SK-N-SH treated with all-trans-retinoic acid at 6 μM for 48 hours (cell line): ENCODE results near the gene APOC3.

ENCODE experiments used
- ATAC-seq: fragments of 200-7000 bp; cut with Tn5 transposase; 3 replicates; pipeline ENCODE4 v1.9.1; 2020; ENCODE audit warnings: mild to moderate bottlenecking, moderate library complexity
- ARNTL ChIP-seq: fragments of 450-650 bp; formaldehyde crosslinking; IDR thresholded peaks from 2 replicates; pipeline ENCODE4 v1.5.0; 2020; ENCODE audit warnings: low read depth, mild to moderate bottlenecking, moderate library complexity, borderline replicate concordance
- BACH2 ChIP-seq: fragments of 250-450 bp; sonication (Bioruptor Pico); IDR thresholded peaks from 2 replicates; pipeline ENCODE4 v1.9.0; 2021; ENCODE audit warnings: mild to moderate bottlenecking, borderline replicate concordance
- ESRRG ChIP-seq: fragments of 250-450 bp; sonication (Bioruptor Pico); IDR thresholded peaks from 2 replicates; pipeline ENCODE4 v1.6.1; 2021; ENCODE audit warnings: mild to moderate bottlenecking
- GLIS3 ChIP-seq: fragments of 250-450 bp; sonication (Bioruptor Pico); IDR thresholded peaks from 2 replicates; pipeline ENCODE4 v1.5.0; 2020; ENCODE audit warnings: mild to moderate bottlenecking, moderate library complexity
- ISL1 ChIP-seq: fragments of 250-450 bp; sonication (Bioruptor Pico); IDR thresholded peaks from 2 replicates; pipeline ENCODE4 v2.1.2; 2022; ENCODE audit warnings: mild to moderate bottlenecking, moderate library complexity
- OSR1 ChIP-seq: fragments of 250-450 bp; sonication (Bioruptor Pico); IDR thresholded peaks from 2 replicates; pipeline ENCODE4 v1.8.0; 2022; ENCODE audit warnings: moderate library complexity, mild to moderate bottlenecking, inconsistent platforms
- PPARA ChIP-seq: fragments of 250-450 bp; sonication (Bioruptor Pico); IDR thresholded peaks from 2 replicates; pipeline ENCODE4 v1.5.0; 2020; ENCODE audit warnings: mild to moderate bottlenecking, borderline replicate concordance
- RARB ChIP-seq: fragments of 250-450 bp; sonication (Bioruptor Pico); IDR thresholded peaks from 2 replicates; pipeline ENCODE4 v1.8.0; 2021; ENCODE audit warnings: mild to moderate bottlenecking, moderate library complexity
- SNAI2 ChIP-seq: fragments of 250-450 bp; sonication (Bioruptor Pico); IDR thresholded peaks from 2 replicates; pipeline ENCODE4 v1.5.0; 2020; ENCODE audit warnings: mild to moderate bottlenecking, moderate library complexity
- TCF4 ChIP-seq: fragments of 250-450 bp; sonication (Bioruptor Pico); IDR thresholded peaks from 2 replicates; pipeline ENCODE4 v1.8.0; 2021; ENCODE audit warnings: mild to moderate bottlenecking, moderate library complexity, borderline replicate concordance
- TOX ChIP-seq: fragments of 250-450 bp; sonication (Bioruptor Pico); IDR thresholded peaks from 2 replicates; pipeline ENCODE4 v1.8.0; 2021; ENCODE audit warnings: mild to moderate bottlenecking, moderate library complexity, borderline replicate concordance
- ZC3H10 ChIP-seq: fragments of 250-450 bp; sonication (Bioruptor Pico); IDR thresholded peaks from 2 replicates; pipeline ENCODE4 v1.5.1; 2021; ENCODE audit warnings: mild to moderate bottlenecking, moderate library complexity
- ZNF565 ChIP-seq: fragments of 450-650 bp; formaldehyde crosslinking; conservative IDR thresholded peaks from 2 replicates; pipeline ENCODE4 v1.5.0; 2020; ENCODE audit warnings: low read depth, mild to moderate bottlenecking, moderate library complexity
- ZNF70 ChIP-seq: fragments of 450-650 bp; formaldehyde crosslinking; IDR thresholded peaks from 2 replicates; pipeline ENCODE4 v1.5.0; 2020; ENCODE audit warnings: mild to moderate bottlenecking, moderate library complexity
- ZNF8 ChIP-seq: fragments of 450-650 bp; formaldehyde crosslinking; IDR thresholded peaks from 2 replicates; pipeline ENCODE4 v1.5.0; 2020; ENCODE audit warnings: mild to moderate bottlenecking, moderate library complexity
- TF ChIP-seq, protein P1 (sequence below): fragments of 250-450 bp; sonication (Bioruptor Pico); IDR thresholded peaks from 2 replicates; pipeline ENCODE4 v1.5.1; 2020; ENCODE audit warnings: low read depth, mild to moderate bottlenecking, moderate library complexity
- TF ChIP-seq, protein P2 (sequence below): fragments of 250-450 bp; sonication (Bioruptor Pico); IDR thresholded peaks from 2 replicates; pipeline ENCODE4 v1.8.0; 2020; ENCODE audit warnings: mild to moderate bottlenecking, moderate library complexity, borderline replicate concordance
- TF ChIP-seq, protein P3 (sequence below): fragments of 250-450 bp; sonication (Bioruptor Pico); IDR thresholded peaks from 2 replicates; pipeline ENCODE4 v1.5.1; 2021; ENCODE audit warnings: mild to moderate bottlenecking, moderate library complexity
- TF ChIP-seq, protein P4 (sequence below): fragments of 250-450 bp; sonication (Bioruptor Pico); IDR thresholded peaks from 2 replicates; pipeline ENCODE4 v1.8.0; 2021; ENCODE audit warnings: low read depth, mild to moderate bottlenecking, moderate library complexity, borderline replicate concordance

The APOC3 gene

DNA sequence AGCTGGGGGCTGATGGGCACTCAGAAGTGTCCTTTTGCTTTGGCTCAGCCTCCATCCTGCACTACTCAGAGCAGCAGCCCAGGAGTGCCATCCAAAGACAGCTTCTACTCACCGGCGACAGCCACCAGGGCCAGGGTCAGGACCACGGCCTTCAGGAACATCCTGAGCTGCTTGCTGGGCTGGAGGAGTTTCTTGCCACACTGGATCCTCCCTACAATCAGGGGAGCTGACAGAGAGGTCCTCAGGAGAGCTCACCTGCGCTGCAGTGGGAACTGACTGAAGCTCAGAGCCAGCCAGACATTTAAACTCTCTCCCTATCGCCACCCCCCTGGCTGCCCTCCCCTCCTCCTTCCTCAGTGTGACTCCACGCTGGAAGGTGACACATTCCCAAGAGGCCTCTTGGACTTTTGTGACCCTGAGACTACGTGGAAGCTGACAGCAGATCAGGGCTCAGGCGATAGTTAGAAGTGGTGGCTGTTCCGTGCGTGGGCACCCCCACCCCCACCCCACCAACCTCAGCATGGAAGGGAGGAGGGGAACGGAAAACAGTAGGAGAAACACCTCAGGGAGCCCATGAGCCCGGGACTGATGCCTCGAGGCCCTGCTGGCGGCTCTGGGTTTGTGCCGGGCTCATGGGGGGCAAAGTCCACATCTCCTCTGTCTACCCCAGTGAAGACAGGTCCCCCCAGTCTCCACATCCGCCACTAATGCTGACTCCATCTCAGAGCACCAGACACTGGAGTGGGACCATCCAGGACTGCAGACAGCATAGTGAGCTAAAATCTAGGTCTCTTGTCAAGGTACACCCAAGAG, 6.5 kb upstream of the APOC3 start, which contains the start of gene APOA4:
Gene APOA4, minus strand, starts transcription at position 274 of the 813 bp plus-strand sequence. Its CDS starts 113 bp downstream, at position 161.
- TF ChIP-seq ZNF565 (CRISPR knock-in tag) (no peak), ZNF70 (CRISPR knock-in tag) (no peak), RARB (CRISPR knock-in tag) (no peak), ZNF8 (CRISPR knock-in tag) (no peak), TCF4 (no peak), PPARA (no peak), ARNTL (CRISPR knock-in tag) (no peak), TOX (CRISPR knock-in tag) (no peak), OSR1 (CRISPR knock-in tag) (no peak), BACH2 (CRISPR knock-in tag) (no peak)
- TF ChIP-seq, protein P1, sequence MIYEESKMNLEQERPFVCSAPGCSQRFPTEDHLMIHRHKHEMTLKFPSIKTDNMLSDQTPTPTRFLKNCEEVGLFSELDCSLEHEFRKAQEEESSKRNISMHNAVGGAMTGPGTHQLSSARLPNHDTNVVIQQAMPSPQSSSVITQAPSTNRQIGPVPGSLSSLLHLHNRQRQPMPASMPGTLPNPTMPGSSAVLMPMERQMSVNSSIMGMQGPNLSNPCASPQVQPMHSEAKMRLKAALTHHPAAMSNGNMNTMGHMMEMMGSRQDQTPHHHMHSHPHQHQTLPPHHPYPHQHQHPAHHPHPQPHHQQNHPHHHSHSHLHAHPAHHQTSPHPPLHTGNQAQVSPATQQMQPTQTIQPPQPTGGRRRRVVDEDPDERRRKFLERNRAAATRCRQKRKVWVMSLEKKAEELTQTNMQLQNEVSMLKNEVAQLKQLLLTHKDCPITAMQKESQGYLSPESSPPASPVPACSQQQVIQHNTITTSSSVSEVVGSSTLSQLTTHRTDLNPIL (CRISPR knock-in tag), result no peak
- TF ChIP-seq, protein P2, sequence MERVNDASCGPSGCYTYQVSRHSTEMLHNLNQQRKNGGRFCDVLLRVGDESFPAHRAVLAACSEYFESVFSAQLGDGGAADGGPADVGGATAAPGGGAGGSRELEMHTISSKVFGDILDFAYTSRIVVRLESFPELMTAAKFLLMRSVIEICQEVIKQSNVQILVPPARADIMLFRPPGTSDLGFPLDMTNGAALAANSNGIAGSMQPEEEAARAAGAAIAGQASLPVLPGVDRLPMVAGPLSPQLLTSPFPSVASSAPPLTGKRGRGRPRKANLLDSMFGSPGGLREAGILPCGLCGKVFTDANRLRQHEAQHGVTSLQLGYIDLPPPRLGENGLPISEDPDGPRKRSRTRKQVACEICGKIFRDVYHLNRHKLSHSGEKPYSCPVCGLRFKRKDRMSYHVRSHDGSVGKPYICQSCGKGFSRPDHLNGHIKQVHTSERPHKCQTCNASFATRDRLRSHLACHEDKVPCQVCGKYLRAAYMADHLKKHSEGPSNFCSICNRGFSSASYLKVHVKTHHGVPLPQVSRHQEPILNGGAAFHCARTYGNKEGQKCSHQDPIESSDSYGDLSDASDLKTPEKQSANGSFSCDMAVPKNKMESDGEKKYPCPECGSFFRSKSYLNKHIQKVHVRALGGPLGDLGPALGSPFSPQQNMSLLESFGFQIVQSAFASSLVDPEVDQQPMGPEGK (CRISPR knock-in tag), result no peak
- TF ChIP-seq, protein P3, sequence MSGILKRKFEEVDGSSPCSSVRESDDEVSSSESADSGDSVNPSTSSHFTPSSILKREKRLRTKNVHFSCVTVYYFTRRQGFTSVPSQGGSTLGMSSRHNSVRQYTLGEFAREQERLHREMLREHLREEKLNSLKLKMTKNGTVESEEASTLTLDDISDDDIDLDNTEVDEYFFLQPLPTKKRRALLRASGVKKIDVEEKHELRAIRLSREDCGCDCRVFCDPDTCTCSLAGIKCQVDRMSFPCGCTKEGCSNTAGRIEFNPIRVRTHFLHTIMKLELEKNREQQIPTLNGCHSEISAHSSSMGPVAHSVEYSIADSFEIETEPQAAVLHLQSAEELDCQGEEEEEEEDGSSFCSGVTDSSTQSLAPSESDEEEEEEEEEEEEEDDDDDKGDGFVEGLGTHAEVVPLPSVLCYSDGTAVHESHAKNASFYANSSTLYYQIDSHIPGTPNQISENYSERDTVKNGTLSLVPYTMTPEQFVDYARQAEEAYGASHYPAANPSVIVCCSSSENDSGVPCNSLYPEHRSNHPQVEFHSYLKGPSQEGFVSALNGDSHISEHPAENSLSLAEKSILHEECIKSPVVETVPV (CRISPR knock-in tag), result no peak
- TF ChIP-seq, protein P4, sequence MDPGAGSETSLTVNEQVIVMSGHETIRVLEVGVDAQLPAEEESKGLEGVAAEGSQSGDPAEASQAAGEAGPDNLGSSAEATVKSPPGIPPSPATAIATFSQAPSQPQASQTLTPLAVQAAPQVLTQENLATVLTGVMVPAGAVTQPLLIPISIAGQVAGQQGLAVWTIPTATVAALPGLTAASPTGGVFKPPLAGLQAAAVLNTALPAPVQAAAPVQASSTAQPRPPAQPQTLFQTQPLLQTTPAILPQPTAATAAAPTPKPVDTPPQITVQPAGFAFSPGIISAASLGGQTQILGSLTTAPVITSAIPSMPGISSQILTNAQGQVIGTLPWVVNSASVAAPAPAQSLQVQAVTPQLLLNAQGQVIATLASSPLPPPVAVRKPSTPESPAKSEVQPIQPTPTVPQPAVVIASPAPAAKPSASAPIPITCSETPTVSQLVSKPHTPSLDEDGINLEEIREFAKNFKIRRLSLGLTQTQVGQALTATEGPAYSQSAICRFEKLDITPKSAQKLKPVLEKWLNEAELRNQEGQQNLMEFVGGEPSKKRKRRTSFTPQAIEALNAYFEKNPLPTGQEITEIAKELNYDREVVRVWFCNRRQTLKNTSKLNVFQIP, result no peak
- no peak for ATAC-seq

DNA sequence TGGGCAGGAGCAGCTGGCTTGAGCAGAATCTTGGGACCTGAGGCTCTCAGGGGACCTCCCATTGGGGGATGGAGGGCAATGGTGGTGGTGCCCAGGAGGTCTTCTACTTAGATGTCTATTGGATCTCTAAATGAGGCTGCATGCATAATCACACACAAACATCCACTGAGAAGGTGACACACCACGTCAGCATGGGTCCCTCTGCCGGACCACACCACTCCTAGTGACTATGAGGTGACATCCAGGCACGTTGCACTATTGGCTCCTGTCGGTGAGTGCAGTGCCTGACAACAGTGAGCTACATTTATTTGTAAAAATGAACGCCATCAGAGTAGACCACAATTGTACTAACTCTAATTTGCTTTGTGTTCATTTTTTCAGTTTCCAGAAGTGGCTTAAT, 4.3 kb upstream of the APOC3 start:
- no peak for ATAC-seq
- TF ChIP-seq, protein P1 (CRISPR knock-in tag), result no peak
- TF ChIP-seq ISL1 (no peak), ARNTL (CRISPR knock-in tag) (no peak), ZNF565 (CRISPR knock-in tag) (no peak), ZC3H10 (CRISPR knock-in tag) (no peak), ESRRG (CRISPR knock-in tag) (no peak), SNAI2 (CRISPR knock-in tag) (no peak), TOX (CRISPR knock-in tag) (no peak), GLIS3 (CRISPR knock-in tag) (no peak)
- TF ChIP-seq, protein P2 (CRISPR knock-in tag), result no peak
- TF ChIP-seq, protein P4, result no peak
- TF ChIP-seq, all 23 proteins: peak for 0
